GM12891 (cell line): ENCODE measurements around the gene SYNPR.

Source experiments
- POLR2A ChIP-seq: IDR thresholded peaks from 2 replicates; pipeline ENCODE4 v1.6.1; 2011; ENCODE audit warnings: low read depth, low read length, control low read depth
- TAF1 ChIP-seq: IDR thresholded peaks from 2 replicates; pipeline ENCODE4 v1.6.1; 2011; ENCODE audit warnings: low read depth, low read length, control low read depth

DNA sequence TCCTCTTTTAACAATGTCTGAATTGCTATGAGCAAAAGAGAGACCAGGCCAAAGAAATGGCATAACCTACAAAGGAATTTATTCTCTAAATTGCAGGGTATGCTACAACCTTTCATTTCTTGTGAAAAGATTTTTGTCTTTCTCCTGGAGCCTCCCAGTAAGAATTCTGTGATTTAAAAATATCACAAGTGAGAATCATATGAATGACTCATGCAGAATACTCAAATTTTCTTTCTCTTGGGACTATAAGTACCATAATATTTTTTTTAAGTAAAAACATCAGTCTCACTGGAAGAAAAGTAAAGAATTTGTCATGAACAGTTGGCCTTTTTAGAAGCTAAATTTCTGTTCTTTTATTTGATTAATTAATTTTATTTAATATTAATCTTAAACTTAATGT, 26.3 kb downstream of the SYNPR start:
- TF ChIP-seq POLR2A (no peak), TAF1 (no peak)
